Measurements from ENCODE around the gene ACTN4.

- TF ChIP-seq EZH2 (IDR thresholded peaks at IDR 0.05; ENCODE audit: low read depth), result no peak
- TF ChIP-seq, protein P1, sequence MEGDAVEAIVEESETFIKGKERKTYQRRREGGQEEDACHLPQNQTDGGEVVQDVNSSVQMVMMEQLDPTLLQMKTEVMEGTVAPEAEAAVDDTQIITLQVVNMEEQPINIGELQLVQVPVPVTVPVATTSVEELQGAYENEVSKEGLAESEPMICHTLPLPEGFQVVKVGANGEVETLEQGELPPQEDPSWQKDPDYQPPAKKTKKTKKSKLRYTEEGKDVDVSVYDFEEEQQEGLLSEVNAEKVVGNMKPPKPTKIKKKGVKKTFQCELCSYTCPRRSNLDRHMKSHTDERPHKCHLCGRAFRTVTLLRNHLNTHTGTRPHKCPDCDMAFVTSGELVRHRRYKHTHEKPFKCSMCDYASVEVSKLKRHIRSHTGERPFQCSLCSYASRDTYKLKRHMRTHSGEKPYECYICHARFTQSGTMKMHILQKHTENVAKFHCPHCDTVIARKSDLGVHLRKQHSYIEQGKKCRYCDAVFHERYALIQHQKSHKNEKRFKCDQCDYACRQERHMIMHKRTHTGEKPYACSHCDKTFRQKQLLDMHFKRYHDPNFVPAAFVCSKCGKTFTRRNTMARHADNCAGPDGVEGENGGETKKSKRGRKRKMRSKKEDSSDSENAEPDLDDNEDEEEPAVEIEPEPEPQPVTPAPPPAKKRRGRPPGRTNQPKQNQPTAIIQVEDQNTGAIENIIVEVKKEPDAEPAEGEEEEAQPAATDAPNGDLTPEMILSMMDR (conservative IDR thresholded peaks at IDR 0.05), result no peak
Observed at GRCh38 chr19:38663957-38664502, 16.6 kb downstream of the ACTN4 start.

All from PC-9 (cell line).